C4-2B (cell line): ENCODE data around the gene NPIPB13.
"Not testable (repeated sequence)": the region's sequence is repeated elsewhere in the genome, so short reads cannot be mapped to it uniquely, and the experiment has no call there.

Source experiments
- CTCF ChIP-seq: fragments of 450-650 bp; conservative IDR thresholded peaks from 2 replicates; pipeline ENCODE4 v1.5.1; 2017; ENCODE audit warnings: mild to moderate bottlenecking
- ZFX ChIP-seq: fragments of 450-650 bp; IDR thresholded peaks from 2 replicates; pipeline ENCODE4 v1.6.1; 2017

DNA sequence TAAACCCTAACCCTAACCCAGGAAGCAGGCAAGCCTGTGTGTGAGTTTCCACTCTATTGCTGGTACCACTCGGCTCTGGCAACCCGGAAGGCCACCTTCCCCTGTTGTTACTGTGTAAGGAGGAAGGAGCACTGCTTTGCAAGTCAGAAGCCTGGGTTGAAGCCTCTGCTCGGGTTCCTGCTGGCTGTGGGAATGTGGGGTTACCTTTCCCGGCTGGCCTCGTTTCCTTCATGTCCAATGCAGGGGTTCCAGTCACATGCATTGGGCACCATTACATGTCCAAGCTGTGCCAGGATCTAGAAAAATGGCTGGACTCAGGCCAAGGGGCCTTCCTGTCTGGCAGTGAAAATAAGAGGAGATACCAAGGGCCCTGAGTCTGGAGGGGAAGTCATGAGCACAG, 31.2 kb downstream of the NPIPB13 start:
- not testable (repeated sequence) for TF ChIP-seq CTCF, ZFX
